Heart left ventricle (tissue), 13 donors: ENCODE data around the gene NFATC2.

ENCODE experiments used
- CTCF ChIP-seq, 12 donors: fragments of 200-600 bp; sonication (generic) in 4 of 12; IDR thresholded peaks; one replicate each; pipeline versions ENCODE4 v1.5.0 to v1.8.0; 2018 to 2022; ENCODE audit warnings: antibody characterized with exemption in 12 of 12, mild to moderate bottlenecking in 5 of 12
- POLR2A ChIP-seq, 2 donors: fragments of 450-650 bp; IDR thresholded peaks; one replicate each; pipeline ENCODE4 v1.6.1; 2017; ENCODE audit warnings: antibody characterized with exemption in 2 of 2, mild to moderate bottlenecking in 2 of 2, moderate library complexity in 2 of 2
- donor health status: ischemic (EF 13 %, LVEDD 7.1; RV severe dilation, severe dysfunction).
- donor health status: DM: no; HTN: yes; CAD: no.
- donor health status: DM: no; HTN: no; CAD: no.
- donor health status: ischemic (EF 25% LVEDD 6.9; RV normal size, moderate dysfunction).
- donor health status: ischemic (EF 25% LVEDD 5.7; RV mildly dilated, moderate dysfunction).
- donor health status: ischemic (EF 35%, LVEDD 5.7; RV mildly dilated, moderate dysfunction).
- donor health status: nonischemic (EF 11% LVEDD 7.7; RV severe dilation, severe dysfunction).
- donor health status: DM: yes; HTN: yes; CAD: no.
- donor health status: PGD.
- donor health status: ischemic (EF 29% LVEDD 5.4; RV normal size, mild dysfunction).
- donor health status: nonischemic (EF 23%, LVEDD 6.1; RV moderate dilation, normal function).

GRCh38 chr20:51360451-51361201, 181.9 kb downstream of the NFATC2 start:
- TF ChIP-seq CTCF (IDR thresholded peaks at IDR 0.05) (no peak), POLR2A (IDR thresholded peaks at IDR 0.05) (no peak)
